GM12878 (cell line): ENCODE results near the gene BAG5. TPM values are rescaled to one million over a fixed set of nuclear protein-coding genes. Genes with fewer than 3 reads are reported as not detected.

Experiments
- ATAC-seq: fragments of 200-7000 bp; cut with Tn5 transposase; 3 replicates; pipeline ENCODE4 v1.9.1; 2020; ENCODE audit warnings: mild to moderate bottlenecking, moderate library complexity
- BruUV-seq: library from RNA; stranded (reverse); fragments of 400-500 nt; replicated peaks from 2 replicates; lab custom pipeline; 2021; lab: Mats Ljungman, UMichigan
- CTCF ChIA-PET: fragments of 300-600 bp; sonication (Branson Sonifier 250); formaldehyde crosslinking; extraction: SDS; loops from one replicate; lab custom pipeline; 2021; ENCODE audit warnings: inconsistent platforms; lab: Yijun Ruan, JAX
- POLR2A ChIA-PET: fragments of 350-600 bp; formaldehyde crosslinking; extraction: SDS; loops from one replicate; lab custom pipeline; 2021; ENCODE audit warnings: inconsistent platforms; lab: Charles Lee
- RAD21 ChIA-PET: fragments of 300-600 bp; sonication (Branson Sonifier 250); formaldehyde crosslinking; loops from one replicate; lab custom pipeline; 2023; ENCODE audit warnings: antibody characterized with exemption; ENCODE audit not compliant: unreplicated experiment; lab: Charles Lee
- SMC1A ChIA-PET: fragments of 300-600 bp; sonication (Branson Sonifier 250); formaldehyde crosslinking; loops from one replicate; lab custom pipeline; 2023; ENCODE audit not compliant: unreplicated experiment, uncharacterized antibody; lab: Charles Lee
- DNase-seq: peaks from one replicate; pipeline ENCODE4 v3.0.0-alpha.2; 2011; ENCODE audit warnings: low read depth, low spot score
- FAIRE-seq: peaks from 3 replicates; lab custom pipeline; 2011; peaks lifted over from hg19 to GRCh38; lab: Jason Lieb, UNC
- H2AFZ ChIP-seq: 2 replicates; pipeline ENCODE4 v1.6.0; 2011; ENCODE audit warnings: low read depth, low read length, control low read depth; ENCODE audit not compliant: control insufficient read depth
- H3K27ac ChIP-seq: 2 replicates; pipeline ENCODE4 v1.5.1; 2011; ENCODE audit warnings: control low read depth; ENCODE audit not compliant: control insufficient read depth, insufficient read depth
- H3K27me3 ChIP-seq, 2 experiments: replicated peaks in 1 of 2; 2 replicates each; pipeline versions ENCODE4 v1.6.0 to v1.6.1; 2011; ENCODE audit warnings: low read length in 1 of 2; ENCODE audit not compliant: control insufficient read depth in 2 of 2, insufficient read depth in 2 of 2
- H3K36me3 ChIP-seq, 2 experiments: 2 replicates each; pipeline ENCODE4 v1.5.1; 2011; ENCODE audit warnings: low read length in 1 of 2; ENCODE audit not compliant: control insufficient read depth in 2 of 2, insufficient read depth in 2 of 2
- H3K4me1 ChIP-seq: 2 replicates; pipeline ENCODE4 v1.6.1; 2011; ENCODE audit warnings: mild to moderate bottlenecking, low read length, moderate library complexity, mixed read lengths; ENCODE audit not compliant: control insufficient read depth, insufficient read depth
- H3K4me2 ChIP-seq: 2 replicates; pipeline ENCODE4 v1.6.0; 2011; ENCODE audit warnings: control low read depth; ENCODE audit not compliant: control insufficient read depth, insufficient read depth
- H3K4me3 ChIP-seq: fragments of 200-600 bp; sonication (generic); 2 replicates; pipeline ENCODE4 v1.5.1; 2016
- H3K79me2 ChIP-seq: 2 replicates; pipeline ENCODE4 v1.6.0; 2011; ENCODE audit warnings: low read length; ENCODE audit not compliant: control insufficient read depth, insufficient read depth
- H3K9ac ChIP-seq: 2 replicates; pipeline ENCODE4 v1.8.0; 2011; ENCODE audit warnings: low read length, control low read depth, mixed read lengths; ENCODE audit not compliant: control insufficient read depth, insufficient read depth
- H3K9me3 ChIP-seq: replicated peaks from 3 replicates; pipeline ENCODE4 v1.5.1; 2011; ENCODE audit warnings: mild to moderate bottlenecking, low read length; ENCODE audit not compliant: control insufficient read depth, insufficient read depth
- H4K20me1 ChIP-seq: 2 replicates; pipeline ENCODE4 v1.6.0; 2011; ENCODE audit not compliant: control insufficient read depth, insufficient read depth
- CREM ChIP-seq: IDR thresholded peaks from 2 replicates; pipeline ENCODE4 v1.6.1; 2014; ENCODE audit warnings: antibody characterized with exemption, low read depth
- ESRRA ChIP-seq: IDR thresholded peaks from 2 replicates; pipeline ENCODE4 v1.6.1; 2012; ENCODE audit warnings: mild to moderate bottlenecking, low read length, improper control_type of control experiment
- ETV6 ChIP-seq, 2 experiments: fragments of 450-650 bp in 1 of 2; IDR thresholded peaks in 1 of 2; conservative IDR thresholded peaks in 1 of 2; 2 replicates each; pipeline ENCODE4 v1.6.1; 2014; ENCODE audit warnings: antibody characterized with exemption in 1 of 2, borderline replicate concordance in 1 of 2, low read depth in 1 of 2, mild to moderate bottlenecking in 1 of 2, moderate library complexity in 1 of 2
- HDAC6 ChIP-seq: fragments of 200-600 bp; sonication (generic); IDR thresholded peaks from one replicate; pipeline ENCODE4 v1.8.0; 2017; ENCODE audit warnings: antibody characterized with exemption; ENCODE audit not compliant: unreplicated experiment
- SUZ12 ChIP-seq: fragments of 200-600 bp; sonication (generic); IDR thresholded peaks from one replicate; pipeline ENCODE4 v1.6.1; 2018; ENCODE audit warnings: antibody characterized with exemption, mild to moderate bottlenecking; ENCODE audit not compliant: unreplicated experiment
- ZNF274 ChIP-seq: IDR thresholded peaks from one replicate; pipeline ENCODE4 v1.8.0; 2011; ENCODE audit not compliant: insufficient read length, insufficient read depth
- ZNF384 ChIP-seq: IDR thresholded peaks from 2 replicates; pipeline ENCODE4 v1.6.1; 2012; ENCODE audit warnings: low read depth, mild to moderate bottlenecking, low read length, improper control_type of control experiment, borderline replicate concordance
- whole genome bisulfite sequencing: methylation state at CpG from one replicate; pipeline ENCODE4 v1.1.6; 2016; ENCODE audit warnings: low lambda C conversion rate; ENCODE audit not compliant: insufficient replicate concordance, insufficient coverage; ENCODE audit errors: missing lambda C conversion rate; 5-methylcytosine and 5-hydroxymethylcytosine counted together
- in situ Hi-C: fragments of 300-500 bp; cut with MboI; formaldehyde crosslinking; loops from 9 replicates; pipeline ENCODE4 v1.14.3; 2018; ENCODE audit warnings: mixed read lengths
- intact Hi-C: fragments of 100-400 bp; cut with micrococcal nuclease; formaldehyde crosslinking; loops from one replicate; pipeline ENCODE4 v1.14.2; 2022; ENCODE audit not compliant: unreplicated experiment
- polyA plus RNA-seq, 11 experiments: library from polyadenylated mRNA; depleted of rRNA in 4 of 11; unstranded in 6 of 11; stranded (reverse) in 5 of 11; fragments of >200 nt; fragmentation: Nextera tagmentation in 4 of 11; fragmentation: Illumina TruSeq in 1 of 11; extraction: Ambion mirVana in 4 of 11; extraction: Trizol in 1 of 11; gene quantifications; 1 replicate in 1 of 11; 2 replicates in 10 of 11; pipeline versions ENCODE4 v1.2.1 to v1.2.3, GENCODE V29; 2011 to 2016; ENCODE audit warnings: inconsistent platforms in 2 of 11, missing spikeins in 2 of 11, low read depth in 1 of 11
- total RNA-seq, 4 experiments: library from RNA; depleted of rRNA in 3 of 4; stranded (reverse); fragments of >200 nt in 3 of 4; fragmentation: Illumina TruSeq in 1 of 4; extraction: Trizol in 1 of 4; gene quantifications; 2 replicates each; pipeline versions ENCODE4 v1.2.1 to v1.2.3, GENCODE V29; 2013 to 2021
- TF ChIP-seq, protein P1 (sequence below): IDR thresholded peaks from 2 replicates; pipeline ENCODE4 v1.6.1; 2012; ENCODE audit warnings: low read depth, low read length, improper control_type of control experiment
- TF ChIP-seq, protein P2 (sequence below): IDR thresholded peaks from 2 replicates; pipeline ENCODE4 v1.6.1; 2012; ENCODE audit warnings: mild to moderate bottlenecking, low read depth, low read length
- TF ChIP-seq, protein P3 (sequence below): fragments of 450-650 bp; IDR thresholded peaks from 2 replicates; pipeline ENCODE4 v1.6.1; 2018; ENCODE audit warnings: mild to moderate bottlenecking, low read depth, moderate library complexity; ENCODE audit not compliant: partially characterized antibody

Gene BAG5
- total and polyA plus RNA-seq, 10 of the 15 experiments (the other 5 are each of a cell fraction or from before 2014, with no cell fraction given), result 9.9 to 30.5 (median 20.1) TPM

DNA sequence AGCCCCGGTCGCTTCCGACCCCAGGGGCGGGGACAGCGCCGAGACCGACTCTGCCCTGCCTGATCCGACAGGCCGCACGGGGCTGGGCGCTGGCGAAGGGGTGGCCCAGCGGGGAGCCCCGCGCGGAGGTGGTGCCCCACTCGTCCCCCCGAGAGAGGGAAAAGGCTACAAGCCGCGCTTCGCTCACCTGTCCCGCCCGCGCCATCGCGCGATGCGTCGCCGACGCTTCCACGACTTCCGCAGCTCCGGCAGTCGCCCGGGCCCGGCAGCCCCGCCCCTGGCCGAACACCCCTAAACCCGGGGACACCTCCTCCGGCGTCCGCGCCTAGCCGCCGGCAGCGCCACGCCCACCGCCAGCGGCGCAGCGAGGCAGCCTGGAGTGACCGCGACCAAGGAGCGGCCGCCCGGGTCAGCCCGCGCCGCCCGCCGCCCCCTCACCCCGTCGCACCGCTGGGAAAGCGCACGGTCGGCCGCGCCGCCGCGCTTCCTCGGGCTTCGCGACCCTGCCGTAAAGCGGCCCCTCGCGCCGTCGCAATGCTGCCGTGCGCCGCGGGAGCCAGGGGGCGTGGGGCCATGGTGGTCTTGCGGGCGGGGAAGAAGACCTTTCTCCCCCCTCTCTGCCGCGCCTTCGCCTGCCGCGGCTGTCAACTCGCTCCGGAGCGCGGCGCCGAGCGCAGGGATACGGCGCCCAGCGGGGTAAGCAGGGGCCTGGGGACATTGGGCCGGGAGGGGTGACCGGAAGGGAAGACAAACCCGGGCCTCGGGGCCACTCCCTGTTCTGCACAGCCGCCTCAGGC is at the start of gene BAG5, which contains the start of gene COA8 (continued):
- TF ChIP-seq, protein P1, sequence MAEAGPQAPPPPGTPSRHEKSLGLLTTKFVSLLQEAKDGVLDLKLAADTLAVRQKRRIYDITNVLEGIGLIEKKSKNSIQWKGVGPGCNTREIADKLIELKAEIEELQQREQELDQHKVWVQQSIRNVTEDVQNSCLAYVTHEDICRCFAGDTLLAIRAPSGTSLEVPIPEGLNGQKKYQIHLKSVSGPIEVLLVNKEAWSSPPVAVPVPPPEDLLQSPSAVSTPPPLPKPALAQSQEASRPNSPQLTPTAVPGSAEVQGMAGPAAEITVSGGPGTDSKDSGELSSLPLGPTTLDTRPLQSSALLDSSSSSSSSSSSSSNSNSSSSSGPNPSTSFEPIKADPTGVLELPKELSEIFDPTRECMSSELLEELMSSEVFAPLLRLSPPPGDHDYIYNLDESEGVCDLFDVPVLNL, result no peak
- TF ChIP-seq SUZ12, result no peak
- TF ChIP-seq, protein P2, sequence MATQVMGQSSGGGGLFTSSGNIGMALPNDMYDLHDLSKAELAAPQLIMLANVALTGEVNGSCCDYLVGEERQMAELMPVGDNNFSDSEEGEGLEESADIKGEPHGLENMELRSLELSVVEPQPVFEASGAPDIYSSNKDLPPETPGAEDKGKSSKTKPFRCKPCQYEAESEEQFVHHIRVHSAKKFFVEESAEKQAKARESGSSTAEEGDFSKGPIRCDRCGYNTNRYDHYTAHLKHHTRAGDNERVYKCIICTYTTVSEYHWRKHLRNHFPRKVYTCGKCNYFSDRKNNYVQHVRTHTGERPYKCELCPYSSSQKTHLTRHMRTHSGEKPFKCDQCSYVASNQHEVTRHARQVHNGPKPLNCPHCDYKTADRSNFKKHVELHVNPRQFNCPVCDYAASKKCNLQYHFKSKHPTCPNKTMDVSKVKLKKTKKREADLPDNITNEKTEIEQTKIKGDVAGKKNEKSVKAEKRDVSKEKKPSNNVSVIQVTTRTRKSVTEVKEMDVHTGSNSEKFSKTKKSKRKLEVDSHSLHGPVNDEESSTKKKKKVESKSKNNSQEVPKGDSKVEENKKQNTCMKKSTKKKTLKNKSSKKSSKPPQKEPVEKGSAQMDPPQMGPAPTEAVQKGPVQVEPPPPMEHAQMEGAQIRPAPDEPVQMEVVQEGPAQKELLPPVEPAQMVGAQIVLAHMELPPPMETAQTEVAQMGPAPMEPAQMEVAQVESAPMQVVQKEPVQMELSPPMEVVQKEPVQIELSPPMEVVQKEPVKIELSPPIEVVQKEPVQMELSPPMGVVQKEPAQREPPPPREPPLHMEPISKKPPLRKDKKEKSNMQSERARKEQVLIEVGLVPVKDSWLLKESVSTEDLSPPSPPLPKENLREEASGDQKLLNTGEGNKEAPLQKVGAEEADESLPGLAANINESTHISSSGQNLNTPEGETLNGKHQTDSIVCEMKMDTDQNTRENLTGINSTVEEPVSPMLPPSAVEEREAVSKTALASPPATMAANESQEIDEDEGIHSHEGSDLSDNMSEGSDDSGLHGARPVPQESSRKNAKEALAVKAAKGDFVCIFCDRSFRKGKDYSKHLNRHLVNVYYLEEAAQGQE, result no peak
- TF ChIP-seq ZNF384, result no peak

DNA sequence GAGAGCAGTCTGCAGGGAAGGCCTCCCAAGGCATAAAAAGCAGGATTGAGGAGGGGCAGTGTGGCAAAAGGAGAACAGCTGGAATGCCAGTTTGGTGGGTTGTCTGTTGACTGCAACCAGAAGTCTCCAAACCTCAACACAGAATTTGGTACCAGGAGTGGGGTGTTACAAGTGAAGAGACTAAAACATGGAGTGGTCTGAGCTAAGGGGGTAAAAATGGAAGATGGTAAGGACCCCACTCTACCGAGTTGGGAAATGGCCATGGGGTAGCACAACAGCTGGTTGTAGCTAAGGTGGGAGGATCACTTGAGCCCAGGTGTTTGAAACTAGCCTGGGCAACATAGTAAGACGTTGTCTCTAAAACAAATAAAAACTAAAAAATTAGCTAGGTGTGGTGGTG is 48.8 kb upstream of the BAG5 start:
- no peaks in the 10 kb centered on the region for H3K36me3 ChIP-seq
- in situ Hi-C loops, result no loop called here
- no peaks in the 10 kb centered on the region for H4K20me1 ChIP-seq
- no peak overlapping the region for H3K9ac ChIP-seq
- peaks cover 13% of the 10 kb centered on the region for H3K4me1 ChIP-seq
- no peaks in the 10 kb centered on the region for H3K27me3 ChIP-seq
- SMC1A ChIA-PET, result interaction anchor here (0.6 kb wide), 1 partner anchor 109 kb away, joined by 3 read pairs; no protein-coding TSS in a partner anchor
- ATAC-seq, result no peak
- CTCF ChIA-PET, result interaction anchor here (0.6 to 1.2 kb wide), 3 partner anchors 92 to 307 kb away, joined by 3 read pairs; partner anchors contain the start of gene ZFYVE21
- no peak overlapping the region for H3K4me2 ChIP-seq
- no TSS peak for BruUV-seq
- H3K27ac ChIP-seq, result no peak overlapping the region
- RAD21 ChIA-PET, result no interaction called here
- intact Hi-C loops, result no loop called here
- H3K4me3 ChIP-seq, result no peak overlapping the region
- DNase-seq, result no peak
- H2AFZ ChIP-seq, result no peak overlapping the region
- no peaks in the 10 kb centered on the region for H3K79me2 ChIP-seq
- no peak for FAIRE-seq
- TF ChIP-seq ETV6 (conservative IDR thresholded peaks at IDR 0.05 in 1 of 2, IDR thresholded peaks at IDR 0.05 in 1 of 2; ENCODE audit: borderline replicate concordance in 1 of 2, low read depth in 1 of 2) (no peak), HDAC6 (no peak), CREM (no peak), ESRRA (no peak), ZNF274 (no peak)
- TF ChIP-seq, protein P3, sequence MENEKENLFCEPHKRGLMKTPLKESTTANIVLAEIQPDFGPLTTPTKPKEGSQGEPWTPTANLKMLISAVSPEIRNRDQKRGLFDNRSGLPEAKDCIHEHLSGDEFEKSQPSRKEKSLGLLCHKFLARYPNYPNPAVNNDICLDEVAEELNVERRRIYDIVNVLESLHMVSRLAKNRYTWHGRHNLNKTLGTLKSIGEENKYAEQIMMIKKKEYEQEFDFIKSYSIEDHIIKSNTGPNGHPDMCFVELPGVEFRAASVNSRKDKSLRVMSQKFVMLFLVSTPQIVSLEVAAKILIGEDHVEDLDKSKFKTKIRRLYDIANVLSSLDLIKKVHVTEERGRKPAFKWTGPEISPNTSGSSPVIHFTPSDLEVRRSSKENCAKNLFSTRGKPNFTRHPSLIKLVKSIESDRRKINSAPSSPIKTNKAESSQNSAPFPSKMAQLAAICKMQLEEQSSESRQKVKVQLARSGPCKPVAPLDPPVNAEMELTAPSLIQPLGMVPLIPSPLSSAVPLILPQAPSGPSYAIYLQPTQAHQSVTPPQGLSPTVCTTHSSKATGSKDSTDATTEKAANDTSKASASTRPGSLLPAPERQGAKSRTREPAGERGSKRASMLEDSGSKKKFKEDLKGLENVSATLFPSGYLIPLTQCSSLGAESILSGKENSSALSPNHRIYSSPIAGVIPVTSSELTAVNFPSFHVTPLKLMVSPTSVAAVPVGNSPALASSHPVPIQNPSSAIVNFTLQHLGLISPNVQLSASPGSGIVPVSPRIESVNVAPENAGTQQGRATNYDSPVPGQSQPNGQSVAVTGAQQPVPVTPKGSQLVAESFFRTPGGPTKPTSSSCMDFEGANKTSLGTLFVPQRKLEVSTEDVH, result no peak
- WGBS, result 63% methylated on average over 2 of the region's 2 CpGs
- POLR2A ChIA-PET, result no interaction called here
- peaks cover 6% of the 10 kb centered on the region; the same call in 2 of the 3 replicates for H3K9me3 ChIP-seq
